GM12891 (cell line): Measurements from ENCODE around the gene HPRT1. TPM values are rescaled to one million over a fixed set of nuclear protein-coding genes. Genes with fewer than 3 reads are reported as not detected.

Experiments used
- DNase-seq: peaks from one replicate; pipeline ENCODE4 v3.0.0; 2011; ENCODE audit warnings: low spot score; ENCODE audit not compliant: insufficient read length
- FAIRE-seq: peaks from 2 replicates; lab custom pipeline; 2011; peaks lifted over from hg19 to GRCh38; lab: Jason Lieb, UNC
- PAX5 ChIP-seq: IDR thresholded peaks from 2 replicates; pipeline ENCODE4 v1.6.1; 2011; ENCODE audit warnings: low read length, moderate library complexity, mild to moderate bottlenecking; ENCODE audit not compliant: insufficient read depth, severe bottlenecking
- POLR2A ChIP-seq: IDR thresholded peaks from 2 replicates; pipeline ENCODE4 v1.6.1; 2011; ENCODE audit warnings: low read depth, low read length, control low read depth
- POLR2AphosphoS5 ChIP-seq: IDR thresholded peaks from 2 replicates; pipeline ENCODE4 v1.6.1; 2011; ENCODE audit warnings: low read depth, low read length, control low read depth
- POU2F2 ChIP-seq: IDR thresholded peaks from 2 replicates; pipeline ENCODE4 v1.6.1; 2011; ENCODE audit warnings: low read depth, mild to moderate bottlenecking, control low read depth, low read length, moderate library complexity
- SPI1 ChIP-seq: IDR thresholded peaks from 2 replicates; pipeline ENCODE4 v1.6.1; 2011; ENCODE audit warnings: low read depth, low read length, control low read depth
- TAF1 ChIP-seq: IDR thresholded peaks from 2 replicates; pipeline ENCODE4 v1.6.1; 2011; ENCODE audit warnings: low read depth, low read length, control low read depth
- polyA plus RNA-seq: library from polyadenylated mRNA; unstranded; fragments of >200 nt; gene quantifications from one replicate; pipeline ENCODE4 v1.2.1, GENCODE V29; 2012; ENCODE audit warnings: low read depth, missing spikeins, inconsistent platforms; ENCODE audit not compliant: missing spikeins

Gene HPRT1
- 76.7 TPM for polyA plus RNA-seq

- no peak for TF ChIP-seq POLR2A
- no peak; the same call in 1 of the 2 replicates for TF ChIP-seq POLR2AphosphoS5
- 0 out of 2 replicates have a peak, but pooled peaks have one; percentile 43 for TF ChIP-seq TAF1
- TF ChIP-seq SPI1, result no peak
- TF ChIP-seq POU2F2, result no peak
- TF ChIP-seq PAX5, result no peak
- DNase-seq (peak; percentile 53), FAIRE-seq (peak; percentile 81)
Measured at GRCh38 chrX:134460005-134460861, at the start of gene HPRT1. HPRT1 (plus strand) TSS chrX:134460165; CDS start chrX:134460312, 147 bp downstream.

- TF ChIP-seq POU2F2 (no peak), PAX5 (no peak), POLR2A (no peak)
- FAIRE-seq (peak; percentile 71), DNase-seq (no peak)
Measured at GRCh38 chrX:134416087-134416486, 43.9 kb upstream of the HPRT1 start.

DNA sequence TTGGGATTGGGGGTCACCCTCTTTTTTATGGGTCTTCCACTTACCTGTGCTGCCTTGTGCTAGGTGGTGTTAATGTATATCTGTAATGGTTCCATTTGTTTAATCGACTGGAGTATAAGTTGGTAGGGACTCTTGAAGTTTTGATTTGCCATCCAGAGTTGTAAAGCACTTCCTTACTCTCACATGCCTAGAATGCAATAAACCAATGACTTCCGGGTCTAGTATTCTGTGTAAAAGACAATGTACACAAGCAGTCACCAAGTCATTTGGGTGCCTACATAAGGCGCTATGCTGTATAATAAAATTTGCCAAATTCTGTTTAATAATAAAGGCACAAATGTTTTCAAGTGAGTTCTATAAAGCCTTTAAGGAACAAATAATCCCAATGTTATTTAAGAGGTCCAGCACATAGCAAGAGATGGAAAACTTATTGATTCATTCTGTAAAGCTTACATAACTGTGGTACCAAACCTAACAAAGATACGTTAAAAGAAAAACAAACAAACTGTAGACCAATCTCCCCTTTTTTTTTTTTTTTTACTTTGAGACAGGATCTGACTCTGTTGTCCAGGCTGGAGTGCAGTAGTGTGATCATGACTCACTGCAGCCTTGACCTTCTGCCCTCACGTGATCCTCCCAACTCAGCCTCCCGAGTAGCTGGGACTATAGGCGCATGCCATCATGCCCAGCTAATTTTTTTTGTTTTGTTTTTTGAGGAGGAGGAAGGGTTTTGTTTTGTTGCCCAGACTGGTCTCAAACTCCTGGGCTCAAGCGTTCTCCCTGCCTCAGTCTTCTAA lies 41.5 kb upstream of the HPRT1 start:
- no peak for TF ChIP-seq POU2F2
- no peak for TF ChIP-seq SPI1
- TF ChIP-seq TAF1, result no peak
- no peak for TF ChIP-seq PAX5
- no peak for TF ChIP-seq POLR2AphosphoS5
- TF ChIP-seq POLR2A, result no peak
- FAIRE-seq, result no peak

GRCh38 chrX:134419784-134420183 lies 40.2 kb upstream of the HPRT1 start:
- FAIRE-seq (no peak), DNase-seq (no peak)
- TF ChIP-seq POLR2A (no peak), POLR2AphosphoS5 (no peak), TAF1 (no peak)

More for the DNA sequence above, 41.5 kb upstream of the HPRT1 start:
- DNase-seq, result no peak

GRCh38 chrX:134423606-134424005 lies 36.4 kb upstream of the HPRT1 start:
- no peak for DNase-seq
- FAIRE-seq, result no peak
- TF ChIP-seq TAF1, result no peak
- TF ChIP-seq POLR2AphosphoS5, result no peak
- no peak for TF ChIP-seq PAX5
- TF ChIP-seq SPI1, result no peak
- no peak for TF ChIP-seq POLR2A
- TF ChIP-seq POU2F2, result no peak

- TF ChIP-seq SPI1 (no peak), PAX5 (no peak), TAF1 (no peak), POLR2A (no peak), POLR2AphosphoS5 (no peak), POU2F2 (no peak)
- FAIRE-seq, result no peak
- DNase-seq, result no peak
Measured at GRCh38 chrX:134426281-134426680, 33.7 kb upstream of the HPRT1 start.

DNA sequence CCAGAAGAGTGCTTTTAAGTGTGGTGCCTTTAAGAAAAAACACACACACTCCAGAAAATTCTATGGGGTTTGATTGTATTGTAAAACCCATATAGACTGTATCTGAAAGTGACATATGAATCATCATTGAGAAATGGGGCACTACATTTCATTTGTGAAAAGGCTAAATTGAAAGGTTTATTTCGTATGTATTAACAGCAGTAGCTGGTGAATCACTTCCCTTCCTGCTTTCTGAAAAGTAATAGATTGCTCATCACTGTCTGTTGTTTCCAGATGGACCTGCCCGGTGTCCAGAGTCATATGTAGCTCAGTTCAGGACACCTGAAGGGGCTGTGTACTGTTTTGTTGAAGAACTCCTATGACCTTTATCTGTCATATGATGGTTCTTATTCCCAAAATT lies 28.1 kb upstream of the HPRT1 start:
- TF ChIP-seq POU2F2, result no peak
- no peak for TF ChIP-seq SPI1
- no peak for TF ChIP-seq POLR2A
- TF ChIP-seq PAX5, result no peak
- no peak for TF ChIP-seq TAF1
- TF ChIP-seq POLR2AphosphoS5, result no peak
- DNase-seq (no peak), FAIRE-seq (no peak)

GRCh38 chrX:134435894-134436293 lies 24.1 kb upstream of the HPRT1 start:
- TF ChIP-seq SPI1 (no peak), POLR2A (no peak), POU2F2 (no peak), PAX5 (no peak)
- DNase-seq, result no peak
- no peak for FAIRE-seq

DNA sequence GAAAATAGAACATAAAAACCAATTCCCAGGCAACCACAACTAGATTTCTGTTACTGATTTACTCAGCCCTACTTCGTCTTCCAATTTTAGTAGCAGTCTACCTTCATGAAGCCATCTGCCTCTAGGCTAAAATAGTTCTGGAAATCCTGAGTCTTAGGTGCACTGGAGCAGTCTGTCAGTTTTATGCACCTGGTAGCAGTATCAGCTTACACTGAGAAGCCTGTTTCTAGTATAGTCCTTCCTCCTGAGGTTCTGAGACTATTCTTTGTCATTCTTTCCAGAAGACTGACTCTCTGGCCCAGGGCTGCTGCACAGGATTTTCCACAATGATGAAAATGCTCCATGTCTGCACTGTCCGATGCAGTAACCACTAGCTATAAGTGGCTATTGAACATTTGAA lies 16.9 kb upstream of the HPRT1 start:
- TF ChIP-seq PAX5, result no peak
- FAIRE-seq (peak; percentile 87), DNase-seq (no peak)

- no peak for TF ChIP-seq POLR2AphosphoS5
- TF ChIP-seq POU2F2, result no peak
- TF ChIP-seq SPI1, result no peak
- no peak for TF ChIP-seq POLR2A
- no peak for TF ChIP-seq PAX5
- no peak for TF ChIP-seq TAF1
- no peak for DNase-seq
- no peak for FAIRE-seq
Measured at GRCh38 chrX:134443461-134443860, 16.5 kb upstream of the HPRT1 start.
